ENCODE measurements around the gene COBL.

COBL gene

GRCh38 chr7:51102828-51103227 lies 213.8 kb downstream of the COBL start:
- no peak overlapping the region for H3K4me3 ChIP-seq (ENCODE audit: low read depth in 1 of 5, low read length in 5 of 5)
- H3K9ac ChIP-seq (ENCODE audit: low read length in 5 of 5): no peak overlapping the region
- peaks cover 0 to 5% (median 2%) of the 10 kb centered on the region in 5 donors for H3K9me3 ChIP-seq (ENCODE audit: control insufficient read depth in 5 of 5, low read length in 5 of 5)
- no peaks in the 10 kb centered on the region for H3K27me3 ChIP-seq (ENCODE audit: control insufficient read depth in 5 of 5, insufficient read depth in 4 of 5, low read length in 5 of 5)
- H3K4me1 ChIP-seq (ENCODE audit: control insufficient read depth in 5 of 5, insufficient read depth in 5 of 5, low read length in 5 of 5): peaks cover 0 to 4% (median 0%) of the 10 kb centered on the region in 5 donors
- H3K27ac ChIP-seq (ENCODE audit: low read depth, low read length): no peak overlapping the region
- H3K36me3 ChIP-seq (ENCODE audit: control insufficient read depth in 5 of 5, insufficient read depth in 5 of 5, low read length in 5 of 5): no peaks in the 10 kb centered on the region

DNA sequence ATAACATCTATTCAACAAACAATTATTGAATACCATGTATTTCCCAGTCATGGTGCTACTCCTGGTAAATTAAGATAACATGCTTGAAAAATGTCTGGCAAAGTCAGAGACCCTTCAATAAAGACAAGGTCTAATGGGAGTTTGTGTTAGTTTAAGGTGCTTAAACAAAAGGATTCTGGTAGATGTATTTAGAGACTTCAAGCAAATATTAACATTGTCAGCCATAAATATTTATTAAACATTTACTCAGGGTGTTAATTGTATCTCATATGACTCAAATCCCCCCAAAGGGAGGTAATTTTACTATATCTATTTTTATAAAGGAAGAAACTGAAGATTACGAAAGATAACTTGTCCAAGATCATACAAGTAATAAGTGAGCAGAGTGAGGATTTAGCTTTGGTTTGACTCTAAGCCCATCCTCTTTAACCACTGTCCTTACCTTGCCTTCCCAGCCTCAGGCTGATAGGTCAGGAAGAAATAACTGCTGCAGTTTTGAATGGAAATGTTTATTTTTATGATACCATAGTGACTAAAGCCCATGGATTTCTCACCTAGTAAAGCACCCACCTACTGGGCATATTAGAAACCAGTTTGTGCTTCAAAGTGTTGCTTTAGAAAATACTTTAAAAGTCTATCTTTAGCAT lies 215.4 kb downstream of the COBL start:
- Histone ChIP-seq H3K4me3 (ENCODE audit: low read depth in 1 of 5, low read length in 5 of 5) (no peak overlapping the region), H3K4me1 (ENCODE audit: control insufficient read depth in 5 of 5, insufficient read depth in 5 of 5, low read length in 5 of 5) (no peaks in the 10 kb centered on the region), H3K9ac (ENCODE audit: low read length in 5 of 5) (no peak overlapping the region), H3K27me3 (ENCODE audit: control insufficient read depth in 5 of 5, insufficient read depth in 4 of 5, low read length in 5 of 5) (no peaks in the 10 kb centered on the region), H3K27ac (ENCODE audit: low read depth, low read length) (no peak overlapping the region), H3K9me3 (ENCODE audit: control insufficient read depth in 5 of 5, low read length in 5 of 5) (peaks cover 0 to 8% (median 5%) of the 10 kb centered on the region in 5 donors), H3K36me3 (ENCODE audit: control insufficient read depth in 5 of 5, insufficient read depth in 5 of 5, low read length in 5 of 5) (no peaks in the 10 kb centered on the region)

DNA sequence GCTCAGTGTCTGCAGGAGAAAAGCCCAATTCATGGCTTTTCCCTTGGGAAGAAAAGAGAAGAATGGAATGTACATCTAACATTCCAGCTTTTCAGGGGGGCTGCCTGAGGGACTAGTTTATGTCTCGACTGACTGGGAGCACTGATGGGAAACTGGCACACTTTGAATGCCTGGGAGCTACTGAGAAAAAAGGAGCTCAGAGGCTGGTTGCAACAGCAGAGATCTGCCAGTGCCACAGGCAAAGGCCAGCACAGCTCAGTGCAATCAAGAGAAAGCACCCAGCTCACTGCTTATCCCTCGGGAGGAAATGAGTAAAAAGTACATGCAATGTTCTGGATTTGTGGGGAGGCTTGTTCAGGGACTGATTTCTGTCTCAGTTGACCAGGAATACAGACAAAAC lies 226.2 kb downstream of the COBL start:
- Histone ChIP-seq H3K27ac (ENCODE audit: low read depth, low read length) (no peak overlapping the region), H3K9ac (ENCODE audit: low read length in 5 of 5) (no peak overlapping the region), H3K36me3 (ENCODE audit: control insufficient read depth in 5 of 5, insufficient read depth in 5 of 5, low read length in 5 of 5) (no peaks in the 10 kb centered on the region), H3K4me1 (ENCODE audit: control insufficient read depth in 5 of 5, insufficient read depth in 5 of 5, low read length in 5 of 5) (no peaks in the 10 kb centered on the region), H3K4me3 (ENCODE audit: low read depth in 1 of 5, low read length in 5 of 5) (no peak overlapping the region), H3K9me3 (ENCODE audit: control insufficient read depth in 5 of 5, low read length in 5 of 5) (peaks cover 0 to 7% (median 4%) of the 10 kb centered on the region in 5 donors), H3K27me3 (ENCODE audit: control insufficient read depth in 5 of 5, insufficient read depth in 4 of 5, low read length in 5 of 5) (no peaks in the 10 kb centered on the region)

GRCh38 chr7:51085034-51085692 lies 231.4 kb downstream of the COBL start:
- Histone ChIP-seq H3K4me1 (ENCODE audit: control insufficient read depth in 5 of 5, insufficient read depth in 5 of 5, low read length in 5 of 5) (no peaks in the 10 kb centered on the region), H3K27ac (ENCODE audit: low read depth, low read length) (no peak overlapping the region)

GRCh38 chr7:51084121-51084520 lies 232.5 kb downstream of the COBL start:
- H3K36me3 ChIP-seq (ENCODE audit: control insufficient read depth in 5 of 5, insufficient read depth in 5 of 5, low read length in 5 of 5): no peaks in the 10 kb centered on the region
- H3K4me1 ChIP-seq (ENCODE audit: control insufficient read depth in 5 of 5, insufficient read depth in 5 of 5, low read length in 5 of 5): no peaks in the 10 kb centered on the region

More at GRCh38 chr7:51085034-51085692, 231.4 kb downstream of the COBL start:
- H3K4me3 ChIP-seq (ENCODE audit: low read depth in 1 of 5, low read length in 5 of 5): no peak overlapping the region
- H3K9ac ChIP-seq (ENCODE audit: low read length in 5 of 5): no peak overlapping the region
- H3K36me3 ChIP-seq (ENCODE audit: control insufficient read depth in 5 of 5, insufficient read depth in 5 of 5, low read length in 5 of 5): no peaks in the 10 kb centered on the region
- peaks cover 0 to 1% (median 0%) of the 10 kb centered on the region in 5 donors for H3K9me3 ChIP-seq (ENCODE audit: control insufficient read depth in 5 of 5, low read length in 5 of 5)
- no peaks in the 10 kb centered on the region for H3K27me3 ChIP-seq (ENCODE audit: control insufficient read depth in 5 of 5, insufficient read depth in 4 of 5, low read length in 5 of 5)

DNA sequence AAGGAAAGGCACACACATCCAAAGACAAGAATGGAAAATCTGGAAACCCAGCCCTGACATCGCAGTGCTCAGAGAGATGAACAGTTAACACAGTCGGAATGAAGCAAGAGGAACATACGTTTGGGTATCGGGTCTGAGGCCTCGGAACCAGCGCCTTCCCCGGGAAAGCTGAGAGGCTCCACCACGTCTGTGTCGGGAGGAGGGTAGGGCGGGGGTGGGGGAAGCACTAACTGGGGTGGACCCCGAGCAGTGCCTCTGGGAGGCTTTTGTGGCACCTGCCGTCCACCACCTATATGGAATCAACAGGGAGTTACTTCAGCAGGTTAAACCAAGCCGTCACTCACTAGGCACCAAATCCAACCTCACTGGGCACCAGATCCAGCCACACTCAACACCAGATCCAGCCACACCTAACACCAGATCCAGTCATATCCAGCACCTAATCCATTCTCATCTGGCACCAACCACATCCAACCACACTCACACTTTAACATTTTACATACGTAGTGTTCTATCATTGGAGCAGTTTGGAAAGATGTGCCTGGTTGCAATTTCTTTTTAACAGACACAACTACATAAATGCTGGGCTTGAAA lies 233.6 kb downstream of the COBL start:
- Histone ChIP-seq H3K27me3 (ENCODE audit: control insufficient read depth in 5 of 5, insufficient read depth in 4 of 5, low read length in 5 of 5) (peaks cover 0 to 3% (median 0%) of the 10 kb centered on the region in 5 donors), H3K9me3 (ENCODE audit: control insufficient read depth in 5 of 5, low read length in 5 of 5) (no peaks in the 10 kb centered on the region), H3K36me3 (ENCODE audit: control insufficient read depth in 5 of 5, insufficient read depth in 5 of 5, low read length in 5 of 5) (no peaks in the 10 kb centered on the region), H3K27ac (ENCODE audit: low read depth, low read length) (no peak overlapping the region), H3K4me1 (ENCODE audit: control insufficient read depth in 5 of 5, insufficient read depth in 5 of 5, low read length in 5 of 5) (no peaks in the 10 kb centered on the region), H3K4me3 (ENCODE audit: low read depth in 1 of 5, low read length in 5 of 5) (no peak overlapping the region), H3K9ac (ENCODE audit: low read length in 5 of 5) (no peak overlapping the region)

More at GRCh38 chr7:51084121-51084520, 232.5 kb downstream of the COBL start:
- no peaks in the 10 kb centered on the region for H3K9me3 ChIP-seq (ENCODE audit: control insufficient read depth in 5 of 5, low read length in 5 of 5)
- H3K27me3 ChIP-seq (ENCODE audit: control insufficient read depth in 5 of 5, insufficient read depth in 4 of 5, low read length in 5 of 5): peaks cover 0 to 3% (median 0%) of the 10 kb centered on the region in 5 donors
- H3K4me3 ChIP-seq (ENCODE audit: low read depth in 1 of 5, low read length in 5 of 5): no peak overlapping the region
- no peak overlapping the region for H3K9ac ChIP-seq (ENCODE audit: low read length in 5 of 5)
- no peak overlapping the region for H3K27ac ChIP-seq (ENCODE audit: low read depth, low read length)

- Histone ChIP-seq H3K27me3 (ENCODE audit: control insufficient read depth in 5 of 5, insufficient read depth in 4 of 5, low read length in 5 of 5) (peaks cover 0 to 3% (median 0%) of the 10 kb centered on the region in 5 donors), H3K4me3 (ENCODE audit: low read depth in 1 of 5, low read length in 5 of 5) (no peak overlapping the region), H3K9me3 (ENCODE audit: control insufficient read depth in 5 of 5, low read length in 5 of 5) (no peaks in the 10 kb centered on the region), H3K4me1 (ENCODE audit: control insufficient read depth in 5 of 5, insufficient read depth in 5 of 5, low read length in 5 of 5) (peaks cover 0 to 3% (median 0%) of the 10 kb centered on the region in 5 donors), H3K9ac (ENCODE audit: low read length in 5 of 5) (no peak overlapping the region), H3K27ac (ENCODE audit: low read depth, low read length) (no peak overlapping the region), H3K36me3 (ENCODE audit: control insufficient read depth in 5 of 5, insufficient read depth in 5 of 5, low read length in 5 of 5) (no peaks in the 10 kb centered on the region)
Observed at GRCh38 chr7:51082096-51082840, 234.3 kb downstream of the COBL start.

- no peak overlapping the region for H3K4me3 ChIP-seq (ENCODE audit: low read depth in 1 of 5, low read length in 5 of 5)
Observed at GRCh38 chr7:51081270-51081890, 235.2 kb downstream of the COBL start.

DNA sequence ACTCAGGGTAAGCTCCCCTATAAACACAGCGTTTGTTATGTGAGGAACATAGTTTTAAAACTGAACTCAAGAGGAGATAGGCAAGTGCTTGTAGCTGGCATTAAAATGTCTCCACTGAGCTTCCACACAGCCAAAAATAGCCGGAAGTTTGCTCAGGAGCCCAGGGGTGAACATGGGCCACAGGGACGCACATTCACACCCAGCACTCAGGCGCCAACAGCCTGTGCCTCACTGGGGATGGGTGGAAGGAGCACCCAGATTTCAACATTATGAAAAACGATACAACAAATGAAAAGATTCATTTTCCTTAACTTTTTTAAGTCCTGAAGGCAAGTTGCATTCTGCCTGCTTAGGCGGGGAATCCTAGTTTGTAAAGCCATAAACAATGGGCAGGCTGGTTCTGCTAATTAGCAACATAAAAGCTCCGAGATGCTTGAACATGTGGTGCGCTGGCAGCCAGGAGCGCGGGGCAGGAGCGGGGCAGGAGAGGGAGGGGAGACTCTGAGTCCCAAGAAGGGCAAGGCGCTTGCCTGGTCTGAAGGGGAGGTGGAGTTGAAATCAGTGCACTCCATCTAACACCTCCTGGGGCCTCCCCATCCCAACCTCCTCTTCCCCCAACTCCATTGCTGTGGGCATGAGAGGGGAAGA lies 235.9 kb downstream of the COBL start:
- H3K9ac ChIP-seq (ENCODE audit: low read length in 5 of 5): no peak overlapping the region

More at GRCh38 chr7:51081270-51081890, 235.2 kb downstream of the COBL start:
- H3K27me3 ChIP-seq (ENCODE audit: control insufficient read depth in 5 of 5, insufficient read depth in 4 of 5, low read length in 5 of 5): peaks cover 0 to 3% (median 0%) of the 10 kb centered on the region in 5 donors
- H3K4me1 ChIP-seq (ENCODE audit: control insufficient read depth in 5 of 5, insufficient read depth in 5 of 5, low read length in 5 of 5): peaks cover 0 to 3% (median 0%) of the 10 kb centered on the region in 5 donors
- H3K27ac ChIP-seq (ENCODE audit: low read depth, low read length): no peak overlapping the region
- no peak overlapping the region for H3K9ac ChIP-seq (ENCODE audit: low read length in 5 of 5)
- H3K36me3 ChIP-seq (ENCODE audit: control insufficient read depth in 5 of 5, insufficient read depth in 5 of 5, low read length in 5 of 5): no peaks in the 10 kb centered on the region
- no peaks in the 10 kb centered on the region for H3K9me3 ChIP-seq (ENCODE audit: control insufficient read depth in 5 of 5, low read length in 5 of 5)

More for the DNA sequence above, 235.9 kb downstream of the COBL start:
- Histone ChIP-seq H3K27me3 (ENCODE audit: control insufficient read depth in 5 of 5, insufficient read depth in 4 of 5, low read length in 5 of 5) (peaks cover 0 to 3% (median 0%) of the 10 kb centered on the region in 5 donors), H3K9me3 (ENCODE audit: control insufficient read depth in 5 of 5, low read length in 5 of 5) (no peaks in the 10 kb centered on the region), H3K4me1 (ENCODE audit: control insufficient read depth in 5 of 5, insufficient read depth in 5 of 5, low read length in 5 of 5) (peaks cover 0 to 4% (median 0%) of the 10 kb centered on the region in 5 donors), H3K36me3 (ENCODE audit: control insufficient read depth in 5 of 5, insufficient read depth in 5 of 5, low read length in 5 of 5) (no peaks in the 10 kb centered on the region), H3K4me3 (ENCODE audit: low read depth in 1 of 5, low read length in 5 of 5) (no peak overlapping the region), H3K27ac (ENCODE audit: low read depth, low read length) (no peak overlapping the region)

Data from subcutaneous abdominal adipose tissue (tissue), 5 donors.